PC-9 (cell line): ENCODE measurements around the gene GOLM1. TPM values are rescaled to one million over a fixed set of nuclear protein-coding genes. Genes with fewer than 3 reads are reported as not detected.

Experiments
- BruUV-seq: library from RNA; stranded (reverse); fragments of 400-500 nt; replicated peaks from 2 replicates; lab custom pipeline; 2021; lab: Mats Ljungman, UMichigan
- CTCF ChIA-PET: fragments of 300-600 bp; sonication (Branson Sonifier 250); formaldehyde crosslinking; loops from one replicate; lab custom pipeline; 2022; ENCODE audit warnings: antibody characterized with exemption; lab: Charles Lee
- POLR2A ChIA-PET: fragments of 300-600 bp; sonication (Branson Sonifier 250); formaldehyde crosslinking; loops from one replicate; lab custom pipeline; 2022; ENCODE audit warnings: antibody characterized with exemption; ENCODE audit not compliant: unreplicated experiment; lab: Charles Lee
- DNase-seq, 2 experiments: peaks; one replicate each; pipeline versions ENCODE4 v3.0.0 to v3.0.0-alpha.2; 2015 to 2022; ENCODE audit warnings: mixed read lengths in 1 of 2
- H2AFZ ChIP-seq: fragments of 200-600 bp; sonication (generic); 2 replicates; pipeline ENCODE4 v1.8.1; 2017; ENCODE audit warnings: antibody characterized with exemption
- H3F3A ChIP-seq: fragments of 200-600 bp; sonication (generic); 2 replicates; pipeline ENCODE4 v1.8.1; 2017; ENCODE audit warnings: antibody characterized with exemption, mild to moderate bottlenecking, low read depth; ENCODE audit not compliant: insufficient read depth
- H3K27ac ChIP-seq: fragments of 200-600 bp; sonication (generic); 2 replicates; pipeline ENCODE4 v1.6.1; 2016; ENCODE audit warnings: mixed run types
- H3K27me3 ChIP-seq: fragments of 200-600 bp; sonication (generic); 2 replicates; pipeline ENCODE4 v1.6.1; 2016; ENCODE audit warnings: low read depth, mixed run types; ENCODE audit not compliant: insufficient read depth
- H3K36me3 ChIP-seq: fragments of 200-600 bp; sonication (generic); 2 replicates; pipeline ENCODE4 v1.6.1; 2016; ENCODE audit warnings: low read depth, mixed run types
- H3K4me1 ChIP-seq: fragments of 200-600 bp; sonication (generic); replicated peaks from 2 replicates; pipeline ENCODE4 v1.6.1; 2016; ENCODE audit warnings: mixed run types; ENCODE audit not compliant: insufficient read depth
- H3K4me2 ChIP-seq: fragments of 200-600 bp; sonication (generic); 2 replicates; pipeline ENCODE4 v1.6.1; 2017; ENCODE audit warnings: mixed run types
- H3K4me3 ChIP-seq: fragments of 200-600 bp; sonication (generic); 2 replicates; pipeline ENCODE4 v1.6.1; 2016; ENCODE audit warnings: mixed run types
- H3K79me2 ChIP-seq: fragments of 200-600 bp; sonication (generic); 2 replicates; pipeline ENCODE4 v1.6.1; 2017; ENCODE audit warnings: low read depth, mixed run types
- H3K9me2 ChIP-seq: fragments of 200-600 bp; sonication (generic); 2 replicates; pipeline ENCODE4 v1.8.1; 2017; ENCODE audit warnings: mild to moderate bottlenecking; ENCODE audit not compliant: insufficient read depth
- H3K9me3 ChIP-seq: fragments of 200-600 bp; sonication (generic); 2 replicates; pipeline ENCODE4 v1.8.1; 2016; ENCODE audit warnings: low read depth; ENCODE audit not compliant: insufficient read depth
- H4K20me1 ChIP-seq: fragments of 200-600 bp; sonication (generic); 2 replicates; pipeline ENCODE4 v1.8.1; 2017; ENCODE audit not compliant: insufficient read depth
- CTCF ChIP-seq: fragments of 200-600 bp; sonication (generic); conservative IDR thresholded peaks from 2 replicates; pipeline ENCODE4 v1.6.1; 2017; ENCODE audit warnings: mixed run types, antibody characterized with exemption, mild to moderate bottlenecking, moderate library complexity
- EZH2 ChIP-seq: fragments of 200-600 bp; sonication (generic); IDR thresholded peaks from 2 replicates; pipeline ENCODE4 v1.8.0; 2017; ENCODE audit warnings: antibody characterized with exemption, low read depth
- intact Hi-C: fragments of 100-400 bp; cut with micrococcal nuclease; formaldehyde crosslinking; loops from one replicate; pipeline ENCODE4 v1.10.0; 2022; ENCODE audit not compliant: unreplicated experiment
- total RNA-seq: library from RNA; stranded (reverse); gene quantifications from 2 replicates; pipeline ENCODE4 v1.2.3, GENCODE V29; 2021

GOLM1 gene
- total RNA-seq, 1 experiment from 2014 or later: 94.7 TPM

- no TSS peak for BruUV-seq
- DNase-seq: no peak
- no peak overlapping the region for H3K4me3 ChIP-seq
- ChIA-PET POLR2A (no interaction called here), CTCF (no interaction called here)
- 0 out of 2 replicates have a peak, but pooled peaks cover 4% of the 10 kb centered on the region for H3K9me3 ChIP-seq
- no peak overlapping the region for H3K4me2 ChIP-seq
- H4K20me1 ChIP-seq: no peaks in the 10 kb centered on the region
- no peak overlapping the region for H2AFZ ChIP-seq
- H3K27ac ChIP-seq: no peak overlapping the region
- H3K79me2 ChIP-seq: no peaks in the 10 kb centered on the region
- H3F3A ChIP-seq: no peaks in the 10 kb centered on the region
- H3K4me1 ChIP-seq: no peaks in the 10 kb centered on the region
- H3K27me3 ChIP-seq: no peaks in the 10 kb centered on the region
- H3K36me3 ChIP-seq: peaks cover 38% of the 10 kb centered on the region
- no peaks in the 10 kb centered on the region for H3K9me2 ChIP-seq
- intact Hi-C loops: no loop called here
- TF ChIP-seq EZH2 (no peak), CTCF (no peak)
Measured at GRCh38 chr9:86005253-86005775, 94.0 kb downstream of the GOLM1 start.

GRCh38 chr9:85995599-85995998, 103.8 kb downstream of the GOLM1 start:
- Histone ChIP-seq H3F3A (no peaks in the 10 kb centered on the region), H3K4me3 (no peak overlapping the region), H3K4me2 (no peak overlapping the region), H4K20me1 (no peaks in the 10 kb centered on the region), H3K27ac (no peak overlapping the region), H3K9me2 (no peaks in the 10 kb centered on the region), H2AFZ (no peak overlapping the region), H3K4me1 (no peaks in the 10 kb centered on the region), H3K27me3 (no peaks in the 10 kb centered on the region), H3K79me2 (no peaks in the 10 kb centered on the region), H3K36me3 (peaks cover 16% of the 10 kb centered on the region; the same call in 1 of the 2 replicates), H3K9me3 (no peaks in the 10 kb centered on the region)
- POLR2A ChIA-PET: no interaction called here
- DNase-seq: no peak
- BruUV-seq: no TSS peak
- intact Hi-C loops: no loop called here
- TF ChIP-seq EZH2 (no peak), CTCF (no peak)
- CTCF ChIA-PET: interaction anchor here (0.6 kb wide), 1 partner anchor 288 kb away, joined by 3 read pairs; no protein-coding TSS in a partner anchor

GRCh38 chr9:85995097-85995496, 104.3 kb downstream of the GOLM1 start:
- no peak overlapping the region for H3K4me2 ChIP-seq
- BruUV-seq: no TSS peak

More at GRCh38 chr9:85995097-85995496, 104.3 kb downstream of the GOLM1 start:
- no peaks in the 10 kb centered on the region for H3K79me2 ChIP-seq
- no peaks in the 10 kb centered on the region for H3K4me1 ChIP-seq
- no peaks in the 10 kb centered on the region for H3F3A ChIP-seq
- H3K27ac ChIP-seq: no peak overlapping the region
- DNase-seq: no peak
- no peaks in the 10 kb centered on the region for H3K27me3 ChIP-seq
- H3K9me3 ChIP-seq: no peaks in the 10 kb centered on the region
- TF ChIP-seq CTCF (no peak), EZH2 (no peak)
- intact Hi-C loops: no loop called here
- H2AFZ ChIP-seq: no peak overlapping the region
- no peaks in the 10 kb centered on the region for H3K9me2 ChIP-seq
- no peaks in the 10 kb centered on the region for H4K20me1 ChIP-seq
- POLR2A ChIA-PET: no interaction called here
- no peak overlapping the region for H3K4me3 ChIP-seq
- CTCF ChIA-PET: no interaction called here
- peaks cover 16% of the 10 kb centered on the region; the same call in 1 of the 2 replicates for H3K36me3 ChIP-seq
